DMS53 treated with DMSO at 0.1 percent for 48 hours (cell line): ENCODE measurements around the gene PLAAT2.

Source experiments
- DNase-seq: peaks from one replicate; lab custom pipeline; 2025; ENCODE audit not compliant: unreplicated experiment; lab: John Stamatoyannopoulos, UW

The PLAAT2 gene

DNA sequence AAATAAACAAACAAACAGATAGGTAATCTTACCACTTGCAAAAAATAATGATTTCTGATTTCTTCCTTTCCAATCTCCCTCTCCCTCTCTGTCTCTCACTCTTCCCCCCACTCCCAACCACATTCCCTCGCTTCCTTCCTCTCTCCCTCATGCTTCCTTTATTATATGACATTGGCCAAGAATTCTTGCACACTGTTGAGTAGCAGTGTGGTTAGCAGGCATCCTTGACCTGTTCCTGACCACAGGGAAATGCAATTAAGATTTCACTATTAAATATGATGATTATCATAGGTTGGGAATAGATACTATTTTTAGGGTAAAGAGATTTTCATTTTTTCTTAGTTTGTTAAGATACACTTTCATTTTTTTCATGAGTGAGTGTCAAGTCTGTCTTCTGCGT, 41.3 kb downstream of the PLAAT2 start:
- DNase-seq = no peak

DNA sequence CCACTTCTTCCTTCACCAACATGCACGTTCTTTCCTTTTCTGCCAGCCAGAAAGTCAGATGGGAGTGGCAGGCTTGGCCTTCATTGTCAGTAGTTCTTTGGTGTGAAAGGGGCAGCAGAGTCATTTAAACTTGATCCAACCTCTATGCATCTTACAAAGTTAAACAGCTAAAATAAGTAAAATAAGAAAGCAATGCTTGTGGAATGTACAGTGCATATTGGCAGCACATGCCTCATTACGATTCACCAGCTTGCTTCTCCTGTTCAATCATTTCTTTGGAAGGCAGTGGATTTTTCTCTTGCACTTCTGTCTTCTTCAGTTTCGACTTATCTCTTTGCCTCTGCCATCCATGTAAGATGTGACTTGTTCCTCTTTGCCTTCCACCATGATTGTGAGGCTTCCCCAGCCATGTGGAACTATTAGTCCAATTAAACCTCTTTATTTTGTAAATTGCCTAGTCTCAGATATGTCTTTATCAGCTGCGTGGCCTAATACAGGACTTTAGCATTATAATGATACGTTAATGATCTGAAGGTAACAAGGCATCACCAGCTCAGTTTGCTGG, 42.5 kb downstream of the PLAAT2 start:
- no peak for DNase-seq

DNA sequence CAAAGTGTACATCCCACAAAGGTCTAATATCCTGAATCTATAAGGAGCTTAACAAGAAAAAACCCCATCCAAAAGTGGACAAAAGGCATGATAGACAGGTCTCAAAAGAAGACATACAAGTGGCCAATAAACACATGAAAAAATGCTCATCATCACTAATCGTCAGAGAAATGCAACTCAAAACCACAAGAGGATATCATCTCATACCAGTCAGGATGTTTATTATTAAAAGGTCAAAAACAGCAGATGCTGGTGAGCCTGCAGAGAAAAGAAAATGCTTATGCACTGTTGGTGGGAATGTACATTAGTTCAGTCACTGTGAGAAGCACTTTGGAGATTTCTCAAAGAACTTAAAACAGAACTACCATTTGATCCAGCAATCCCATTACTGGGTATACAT, 44.6 kb downstream of the PLAAT2 start:
- no peak for DNase-seq

DNA sequence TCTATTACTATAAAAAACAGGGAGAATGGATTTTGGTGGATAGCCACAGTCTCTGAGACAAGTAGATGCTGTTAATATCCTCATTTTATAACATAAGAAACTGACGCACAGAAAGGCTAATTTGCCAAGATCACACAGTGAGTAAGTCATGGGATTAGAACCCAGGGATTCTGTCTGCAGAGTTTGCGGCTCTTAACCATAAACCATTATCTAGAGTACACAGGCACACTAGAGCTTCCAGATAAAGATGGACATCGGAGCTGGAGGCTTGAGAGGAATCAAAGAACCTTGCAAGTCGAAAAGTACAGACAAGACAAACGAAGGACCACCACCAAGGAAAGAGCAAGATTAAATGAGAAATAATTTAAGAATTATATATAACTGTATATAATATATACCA, 46.0 kb downstream of the PLAAT2 start:
- DNase-seq = no peak

DNA sequence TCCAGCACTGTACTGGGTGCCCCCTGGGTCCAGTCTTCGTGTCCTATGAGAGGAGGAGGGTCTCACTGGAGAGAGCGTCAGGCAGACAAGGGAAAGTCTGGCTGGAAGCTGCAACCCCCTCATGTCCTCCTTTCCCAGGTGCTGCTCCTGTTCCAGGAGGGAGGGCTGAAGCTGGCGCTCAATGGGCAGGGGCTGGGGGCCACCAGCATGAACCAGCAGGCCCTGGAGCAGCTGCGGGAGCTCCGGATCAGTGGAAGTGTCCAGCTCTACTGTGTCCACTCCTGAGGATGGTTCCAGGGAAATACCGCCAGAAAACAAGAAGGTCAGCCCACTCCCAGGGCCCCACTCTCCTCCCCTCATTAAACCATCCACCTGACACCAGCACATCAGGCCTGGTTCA, 47.1 kb downstream of the PLAAT2 start:
- DNase-seq = no peak

DNA sequence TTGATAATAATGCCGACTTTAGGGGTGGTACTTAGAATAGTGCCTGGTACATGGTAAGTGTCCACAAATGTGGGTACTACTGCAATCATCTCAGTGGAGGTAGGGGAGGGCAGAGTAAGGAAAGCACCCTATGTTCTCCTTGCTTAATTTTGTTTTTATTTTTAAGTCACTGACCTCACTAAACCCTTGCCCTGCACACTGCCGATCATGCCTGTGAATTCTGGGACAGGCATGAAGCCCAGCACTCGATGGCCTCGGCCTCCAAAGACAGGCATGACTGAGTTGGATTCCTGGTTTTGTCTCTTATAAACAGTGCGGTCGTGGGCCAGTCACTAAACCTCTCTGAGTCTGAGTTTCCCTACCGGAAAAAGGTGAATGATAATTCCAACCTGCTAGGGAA, 50.4 kb downstream of the PLAAT2 start:
- DNase-seq = no peak

DNA sequence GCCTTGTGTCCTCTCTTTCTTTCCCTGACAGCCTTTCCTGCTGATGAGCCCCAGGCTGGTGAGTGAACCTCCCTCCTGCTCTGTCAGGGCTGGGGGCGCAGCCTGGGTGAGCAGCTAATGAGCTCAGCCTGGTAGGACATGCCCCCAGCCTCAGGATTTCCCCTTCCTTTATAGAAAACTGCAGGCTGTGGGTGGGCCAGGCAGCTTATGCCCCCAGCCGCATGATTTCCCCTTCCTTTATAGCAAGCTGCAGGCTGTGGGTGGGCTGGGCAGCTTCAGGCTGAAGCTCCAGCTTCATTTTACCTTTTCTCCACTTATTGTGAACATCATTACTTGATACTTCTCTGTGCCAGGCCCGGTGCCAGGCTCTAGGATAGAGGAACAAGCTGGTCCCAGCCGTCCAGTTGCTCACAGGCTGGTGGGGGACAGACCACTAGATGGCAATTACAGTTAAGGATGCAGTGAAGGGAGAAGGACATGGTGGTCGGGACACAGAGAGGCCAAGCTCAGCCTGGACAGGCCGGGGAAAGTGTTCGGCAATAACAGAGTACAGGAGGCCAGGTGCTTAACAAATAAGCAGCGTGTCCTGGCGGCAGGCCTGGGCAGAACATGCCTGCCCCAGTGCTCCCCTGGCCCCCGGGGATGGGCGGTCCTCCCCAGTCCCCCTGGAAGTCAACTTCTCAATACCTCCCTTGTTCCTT, 52.0 kb downstream of the PLAAT2 start:
- no peak for DNase-seq

DNA sequence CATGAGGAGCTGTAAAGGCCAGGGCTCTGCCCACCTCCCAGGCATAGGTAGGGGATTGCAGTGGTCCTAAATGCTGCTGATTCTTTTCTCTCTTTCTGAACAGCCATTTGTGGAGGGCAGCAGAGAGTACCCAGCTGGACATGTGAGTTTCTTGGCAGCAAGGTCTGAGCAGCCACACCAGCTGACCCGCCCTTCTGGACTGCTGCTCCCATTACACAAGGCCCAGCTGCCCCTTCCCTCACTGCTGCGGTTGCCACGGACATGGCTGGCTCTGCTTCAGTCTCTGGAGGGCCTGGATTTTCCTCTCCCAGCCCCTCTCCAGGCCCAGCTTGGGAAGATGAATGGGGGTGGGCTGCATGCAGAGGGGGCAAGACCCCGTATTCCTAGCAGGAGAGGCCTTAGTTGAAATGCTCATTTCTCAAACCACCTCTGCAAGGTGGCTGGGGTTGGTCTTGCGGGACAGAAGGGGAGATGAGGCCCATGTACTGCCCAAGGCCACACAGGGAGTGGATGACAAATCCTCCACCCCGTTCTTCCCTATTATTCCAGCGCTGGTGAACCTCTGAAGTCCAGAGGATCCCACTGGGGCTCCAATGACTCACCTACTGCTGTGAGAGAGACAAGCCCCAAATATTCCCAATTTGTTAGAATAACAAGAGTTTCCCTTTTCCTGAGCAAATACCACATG, 52.7 kb downstream of the PLAAT2 start:
- no peak for DNase-seq

DNA sequence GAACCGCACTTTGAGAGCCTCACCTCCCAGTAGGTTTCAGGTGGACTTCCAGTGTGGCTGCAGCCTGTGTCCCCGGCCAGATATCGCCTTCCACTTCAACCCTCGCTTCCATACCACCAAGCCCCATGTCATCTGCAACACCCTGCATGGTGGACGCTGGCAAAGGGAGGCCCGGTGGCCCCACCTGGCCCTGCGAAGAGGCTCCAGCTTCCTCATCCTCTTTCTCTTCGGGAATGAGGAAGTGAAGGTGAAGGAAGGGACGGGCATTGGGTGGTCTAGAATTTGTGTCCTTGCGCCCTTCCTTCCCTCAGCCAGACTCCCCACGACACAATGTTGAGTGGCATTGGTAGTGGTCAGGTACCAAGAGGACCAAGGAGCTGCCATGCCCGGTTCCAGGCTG, 54.4 kb downstream of the PLAAT2 start:
- no peak for DNase-seq

DNA sequence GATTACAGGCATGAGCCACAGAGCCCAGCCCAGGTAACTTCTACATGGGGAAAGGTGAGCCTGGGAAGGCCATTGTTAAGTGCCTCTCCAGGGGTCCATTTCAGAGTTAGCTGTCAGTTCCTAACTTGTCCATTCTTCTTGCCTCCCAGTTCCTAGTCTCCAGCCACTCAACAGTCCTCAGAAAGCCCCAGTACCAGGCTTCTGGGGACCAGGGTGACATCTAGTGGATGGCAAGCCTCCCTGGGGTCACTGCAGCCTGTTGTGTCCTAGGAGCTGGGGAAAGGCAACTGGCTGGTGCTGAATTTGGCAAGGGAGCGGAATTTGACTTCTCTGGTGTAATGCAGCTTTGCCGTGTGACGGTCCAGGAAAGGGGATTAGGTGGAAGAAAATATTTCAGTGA, 55.2 kb downstream of the PLAAT2 start:
- no peak for DNase-seq

DNA sequence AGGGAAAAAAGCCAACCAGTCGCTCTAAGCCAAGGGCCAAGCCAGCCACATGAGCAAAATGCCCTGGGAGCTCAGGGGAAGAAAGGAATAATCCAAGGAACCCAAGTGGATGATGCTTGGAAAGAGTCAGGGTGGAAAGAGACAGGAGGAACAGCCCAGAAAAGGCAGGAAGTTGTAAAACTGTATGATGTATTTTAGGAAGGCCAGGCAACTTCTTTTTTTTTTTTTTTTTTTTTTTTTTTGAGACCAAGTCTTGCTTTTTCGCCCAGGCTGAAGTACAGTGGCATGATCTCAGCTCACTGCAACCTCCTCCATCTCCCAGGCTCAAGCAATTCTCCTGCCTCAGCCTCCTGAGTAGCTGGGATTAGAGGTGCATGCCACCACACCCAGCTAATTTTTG, 55.7 kb downstream of the PLAAT2 start:
- no peak for DNase-seq

DNA sequence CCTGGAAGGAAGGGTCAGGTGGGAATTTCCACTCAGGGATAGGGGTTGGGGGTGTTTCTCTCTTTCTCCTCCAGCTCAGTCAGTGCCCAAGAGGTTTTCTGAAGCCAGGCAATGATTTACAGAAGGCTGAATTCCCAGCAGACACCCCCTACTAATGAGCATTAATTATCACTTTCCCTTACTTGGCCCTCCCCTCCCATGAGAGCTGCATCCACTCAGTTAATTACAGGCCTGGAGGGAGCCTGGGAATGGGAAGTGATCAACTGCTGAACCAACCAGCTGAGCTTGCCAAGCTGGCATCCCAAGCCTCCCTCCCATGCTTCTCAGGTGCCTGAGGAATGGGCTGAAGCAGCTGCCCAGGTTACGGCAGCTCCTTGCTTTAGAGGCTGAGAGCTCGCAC, 56.3 kb downstream of the PLAAT2 start:
- DNase-seq = no peak

DNA sequence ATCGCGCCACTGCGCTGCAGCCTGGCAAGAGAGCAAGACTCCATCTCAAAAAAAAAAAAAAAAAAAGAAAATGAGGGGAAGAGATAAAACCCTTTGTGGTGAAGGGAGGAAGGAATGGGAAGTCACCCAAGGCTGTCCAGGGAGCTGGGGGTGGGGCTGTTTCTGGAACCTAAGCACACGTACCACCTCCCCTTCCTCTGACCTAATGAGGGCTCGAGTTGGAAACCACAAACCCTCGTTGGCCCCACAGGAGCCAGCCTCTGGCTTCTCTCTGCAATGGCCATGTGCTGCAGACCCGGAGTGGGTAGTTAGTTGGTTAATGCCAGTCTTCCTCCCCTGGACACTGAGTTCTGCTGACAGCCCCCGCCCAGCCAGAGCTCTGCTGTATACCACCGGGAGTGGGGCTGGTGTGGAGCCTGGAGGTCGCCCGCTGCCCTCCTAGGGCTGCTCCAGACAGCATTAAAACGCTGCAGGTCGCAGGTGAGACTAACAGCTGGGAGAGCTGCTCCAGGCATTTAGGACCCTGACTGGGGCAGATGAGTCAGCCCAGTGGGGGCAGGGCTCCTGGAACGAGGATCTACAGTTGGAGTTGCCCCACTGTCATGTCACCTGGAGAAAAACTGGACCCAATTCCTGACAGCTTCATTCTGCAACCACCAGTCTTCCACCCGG, 57.2 kb downstream of the PLAAT2 start, which contains the start of gene LGALS12:
Gene LGALS12 (plus strand): TSS at position 228 of the 672 bp plus-strand sequence. CDS start 375 bp downstream, at position 603.
- no peak for DNase-seq

DNA sequence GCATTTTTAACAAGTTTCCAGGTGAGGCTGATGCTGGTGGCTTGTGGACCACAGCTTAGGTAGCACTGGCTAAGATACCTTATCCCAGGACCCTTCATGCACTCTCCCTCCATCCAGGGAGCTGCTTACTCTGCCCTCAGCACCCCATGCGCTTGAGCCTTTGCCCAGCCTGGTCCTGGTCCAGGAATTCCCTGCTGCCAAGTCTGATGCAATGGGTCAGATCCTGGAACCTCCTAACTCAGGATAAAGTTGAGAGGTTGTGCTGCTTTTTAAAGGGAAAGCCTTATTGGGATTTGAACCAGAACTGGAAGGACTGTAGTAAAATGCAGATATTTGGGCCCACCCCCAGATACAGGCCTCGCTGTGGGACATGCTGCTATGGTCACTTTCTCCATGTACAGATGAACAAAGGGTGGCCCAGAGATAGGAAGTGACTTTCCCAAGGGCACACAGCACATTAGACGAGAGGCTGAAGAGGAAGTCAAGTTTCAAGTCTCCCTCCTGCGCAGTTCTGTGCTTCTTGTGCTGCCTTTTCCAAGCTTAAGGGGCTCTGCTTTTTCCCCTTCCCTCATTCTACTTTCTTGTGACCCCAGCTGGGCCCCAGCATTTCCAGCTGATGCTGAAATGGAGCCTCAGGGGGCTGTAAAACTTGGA, 58.1 kb downstream of the PLAAT2 start:
- no peak for DNase-seq

DNA sequence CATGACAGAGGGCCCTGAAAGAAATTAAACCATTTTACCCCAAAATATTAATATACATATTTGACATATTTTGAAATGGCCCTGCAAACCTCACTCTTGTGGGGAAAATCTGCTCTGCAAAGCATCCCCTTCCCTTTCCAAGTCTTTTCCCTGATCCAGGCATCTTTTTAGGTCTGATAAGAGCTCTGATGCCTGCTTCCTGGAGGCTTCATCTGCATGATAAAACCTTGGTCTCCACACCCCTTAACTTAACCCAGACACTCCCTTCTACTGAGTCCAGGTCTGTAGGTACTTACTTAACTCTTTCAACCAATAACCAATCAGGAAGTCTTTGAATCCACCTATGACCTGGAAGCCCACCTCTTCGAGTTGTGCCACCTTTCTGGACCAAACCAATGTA, 59.1 kb downstream of the PLAAT2 start:
- DNase-seq = no peak

DNA sequence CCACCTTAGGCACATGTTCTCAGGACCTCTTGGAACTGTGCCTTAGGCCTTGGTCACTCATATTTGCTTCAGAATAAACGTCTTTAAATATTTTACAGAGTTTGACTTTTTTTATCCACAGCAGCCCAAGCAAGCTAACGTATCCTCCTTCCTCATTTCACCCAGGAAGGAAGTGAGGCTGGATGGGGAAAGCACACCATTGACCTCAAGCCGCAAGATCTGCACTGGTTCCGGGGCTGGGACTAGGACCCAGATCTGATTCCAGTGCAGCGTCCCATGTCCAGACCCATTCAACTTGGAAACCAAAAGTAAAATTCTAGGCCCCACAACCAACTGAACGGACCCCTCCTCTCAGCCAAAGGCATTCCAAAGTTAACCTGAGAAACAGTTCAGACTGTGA, 59.7 kb downstream of the PLAAT2 start:
- no peak for DNase-seq
